Smooth muscle cell (in vitro differentiated cells): ENCODE data around the gene TGM1. TPM values are rescaled to one million over a fixed set of nuclear protein-coding genes. Genes with fewer than 3 reads are reported as not detected.
A peak's percentile ranks its signal among the peaks of the same experiment; 100 is the strongest.

ENCODE experiments used
- DNase-seq: peaks from one replicate; lab custom pipeline; 2025; ENCODE audit not compliant: unreplicated experiment; lab: John Stamatoyannopoulos, UW
- H2AFZ ChIP-seq: fragments of 200-600 bp; sonication (generic); 2 replicates; pipeline ENCODE4 v1.6.0; 2016; ENCODE audit warnings: antibody characterized with exemption, low read depth, mild to moderate bottlenecking
- H3F3A ChIP-seq: fragments of 200-600 bp; sonication (generic); 2 replicates; pipeline ENCODE4 v1.6.0; 2017; ENCODE audit warnings: antibody characterized with exemption, low read depth
- H3K27ac ChIP-seq: fragments of 200-600 bp; sonication (generic); 2 replicates; pipeline ENCODE4 v1.5.1; 2016; ENCODE audit warnings: low read depth, mild to moderate bottlenecking
- H3K27me3 ChIP-seq: fragments of 200-600 bp; sonication (generic); 2 replicates; pipeline ENCODE4 v1.6.1; 2016; ENCODE audit warnings: low read depth, mild to moderate bottlenecking
- H3K36me3 ChIP-seq: fragments of 200-600 bp; sonication (generic); 2 replicates; pipeline ENCODE4 v1.5.1; 2016; ENCODE audit warnings: low read depth
- H3K4me1 ChIP-seq: fragments of 200-600 bp; sonication (generic); 2 replicates; pipeline ENCODE4 v1.5.1; 2016; ENCODE audit warnings: low read depth
- H3K4me2 ChIP-seq: fragments of 200-600 bp; sonication (generic); 2 replicates; pipeline ENCODE4 v1.6.0; 2016; ENCODE audit warnings: mild to moderate bottlenecking
- H3K4me3 ChIP-seq: fragments of 200-600 bp; sonication (generic); 2 replicates; pipeline ENCODE4 v1.5.1; 2016; ENCODE audit warnings: mild to moderate bottlenecking
- H3K79me2 ChIP-seq: fragments of 200-600 bp; sonication (generic); 2 replicates; pipeline ENCODE4 v1.6.0; 2016; ENCODE audit warnings: low read depth, mild to moderate bottlenecking
- H3K9ac ChIP-seq: fragments of 200-600 bp; sonication (generic); 2 replicates; pipeline ENCODE4 v1.6.0; 2016; ENCODE audit warnings: low read depth
- H3K9me3 ChIP-seq: fragments of 200-600 bp; sonication (generic); replicated peaks from 2 replicates; pipeline ENCODE4 v1.5.1; 2016; ENCODE audit warnings: low read depth
- H4K20me1 ChIP-seq: fragments of 200-600 bp; sonication (generic); 2 replicates; pipeline ENCODE4 v1.6.0; 2016; ENCODE audit warnings: low read depth
- CTCF ChIP-seq: fragments of 200-600 bp; sonication (generic); IDR thresholded peaks from 2 replicates; pipeline ENCODE4 v1.5.1; 2017; ENCODE audit warnings: borderline replicate concordance, mild to moderate bottlenecking, antibody characterized with exemption; ENCODE audit not compliant: insufficient read depth, poor library complexity, severe bottlenecking
- WGBS: methylation state at CpG from one replicate; pipeline ENCODE4 v1.1.7; 2016; ENCODE audit warnings: low lambda C conversion rate; 5-methylcytosine and 5-hydroxymethylcytosine counted together
- polyA plus RNA-seq: library from polyadenylated mRNA; unstranded; fragments of >200 nt; fragmentation: Nextera tagmentation; extraction: Ambion mirVana; gene quantifications from 2 replicates; pipeline ENCODE4 v1.2.1, GENCODE V29; 2016
- total RNA-seq: library from RNA; depleted of rRNA; stranded (reverse); fragments of >200 nt; gene quantifications from 2 replicates; pipeline ENCODE4 v1.2.3, GENCODE V29; 2014

TGM1 gene
- total and polyA plus RNA-seq, 2 experiments from 2014 or later: 1.6 to 13.6 TPM

GRCh38 chr14:24300326-24300980 is 37.5 kb upstream of the TGM1 start:
- H3F3A ChIP-seq: peaks cover 7% of the 10 kb centered on the region
- H3K79me2 ChIP-seq: peaks cover 16% of the 10 kb centered on the region

GRCh38 chr14:24299255-24300191 is 36.5 kb upstream of the TGM1 start, which contains the start of the genes DHRS1 and NOP9:
Gene DHRS1, minus strand, starts transcription at chr14:24299780. Its CDS starts 674 bp downstream, at chr14:24299106.
Gene NOP9, plus strand, starts transcription at chr14:24299850. Its CDS starts 105 bp downstream, at chr14:24299955.
- Histone ChIP-seq H3K9ac (peak within 1 kb of the TSS; percentile 92), H3K36me3 (no peaks in the 10 kb centered on the region), H3K4me1 (peaks cover 13% of the 10 kb centered on the region), H3F3A (peaks cover 7% of the 10 kb centered on the region), H3K4me3 (peak within 1 kb of the TSS; percentile 88), H3K4me2 (peak within 1 kb of the TSS; percentile 99), H2AFZ (peak within 1 kb of the TSS; percentile 90), H4K20me1 (no peaks in the 10 kb centered on the region), H3K9me3 (no peaks in the 10 kb centered on the region), H3K79me2 (peaks cover 16% of the 10 kb centered on the region), H3K27ac (peak within 1 kb of the TSS; percentile 80), H3K27me3 (no peaks in the 10 kb centered on the region)
- WGBS: 2% methylated on average over 64 of the region's 75 CpGs
- peak; percentile 59 for DNase-seq
- no peak for TF ChIP-seq CTCF

More at GRCh38 chr14:24300326-24300980, 37.5 kb upstream of the TGM1 start:
- Histone ChIP-seq H3K27ac (peak overlapping the region; percentile 80), H3K4me1 (peaks cover 13% of the 10 kb centered on the region), H4K20me1 (no peaks in the 10 kb centered on the region), H3K9me3 (no peaks in the 10 kb centered on the region), H3K4me3 (peak overlapping the region; percentile 88), H3K36me3 (no peaks in the 10 kb centered on the region), H3K27me3 (no peaks in the 10 kb centered on the region), H3K4me2 (peak overlapping the region; percentile 99), H3K9ac (peak overlapping the region; percentile 92), H2AFZ (peak overlapping the region; percentile 90)
- no peak for DNase-seq
- 44% methylated on average over 16 of the region's 16 CpGs for WGBS
- no peak for TF ChIP-seq CTCF

GRCh38 chr14:24298892-24299254 is 35.9 kb upstream of the TGM1 start:
- peaks cover 16% of the 10 kb centered on the region for H3K79me2 ChIP-seq

More at GRCh38 chr14:24298892-24299254, 35.9 kb upstream of the TGM1 start:
- DNase-seq: peak; percentile 17
- Histone ChIP-seq H3K4me3 (peak overlapping the region; percentile 88), H4K20me1 (no peaks in the 10 kb centered on the region), H3K9me3 (no peaks in the 10 kb centered on the region), H2AFZ (peak overlapping the region; percentile 90), H3K36me3 (no peaks in the 10 kb centered on the region), H3K4me2 (peak overlapping the region; percentile 99), H3K27me3 (no peaks in the 10 kb centered on the region), H3K4me1 (peaks cover 13% of the 10 kb centered on the region), H3K9ac (peak overlapping the region; percentile 92), H3F3A (peaks cover 7% of the 10 kb centered on the region), H3K27ac (peak overlapping the region; percentile 80)
- no peak for TF ChIP-seq CTCF
- WGBS: 63% methylated on average over 7 of the region's 7 CpGs
